ENCODE data around the gene TMEM106C. TPM values are rescaled to one million over a fixed set of nuclear protein-coding genes. Genes with fewer than 3 reads are reported as not detected.
A peak's percentile ranks its signal among the peaks of the same experiment; 100 is the strongest.

Gene TMEM106C
- total and polyA plus RNA-seq, 4 donors, result 76.4 to 120 (median 102) TPM

DNA sequence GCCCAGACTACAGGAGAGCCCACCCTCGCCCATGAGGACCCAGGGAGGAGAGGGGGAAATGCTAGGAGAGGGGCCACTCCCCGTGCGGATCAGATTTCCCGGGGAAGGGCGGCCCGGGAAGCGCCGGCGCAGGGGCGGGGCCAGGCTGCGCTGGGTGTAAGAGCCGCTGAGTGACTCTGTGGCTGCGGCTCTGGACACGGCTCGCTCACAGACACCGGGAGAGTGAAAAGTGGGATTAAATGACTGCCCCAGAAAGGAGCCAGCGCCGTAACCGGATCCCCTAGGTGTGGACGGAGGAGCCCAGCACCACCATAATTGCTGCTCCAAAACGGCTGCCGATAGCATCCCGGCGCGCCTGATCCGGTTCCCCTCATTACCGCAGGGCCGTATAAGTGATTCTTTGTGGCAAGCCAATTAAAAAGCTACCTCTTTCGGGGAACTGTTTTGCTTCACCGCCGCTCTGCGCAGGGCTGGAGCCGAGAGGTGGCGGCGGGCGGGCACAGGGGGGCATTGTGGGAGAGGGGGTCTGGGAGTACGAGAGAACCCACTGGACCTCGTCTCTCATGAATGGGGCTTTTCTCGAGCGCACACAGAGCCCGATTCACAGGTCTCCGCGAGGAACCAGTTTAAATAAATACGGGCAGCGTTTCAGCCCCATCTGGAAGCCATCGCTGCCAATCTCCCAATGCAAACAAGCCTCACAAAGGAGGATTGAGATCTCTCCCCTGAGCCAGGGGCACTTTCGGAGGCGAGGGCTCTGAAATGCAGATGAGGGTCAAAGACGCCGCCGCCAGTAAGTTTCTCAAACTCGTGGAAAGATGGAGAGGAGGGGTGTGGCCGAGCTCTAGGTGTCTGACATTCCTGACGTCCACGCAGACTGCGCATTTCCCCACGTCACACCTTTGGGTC is 38.4 kb downstream of the TMEM106C start:
- H3K4me1 ChIP-seq (ENCODE audit: control insufficient read depth, insufficient read depth, low read length), result peaks cover 58% of the 10 kb centered on the region
- peak in 3 of 6 donors; percentile 42 to 89 (median 81) for DNase-seq (ENCODE audit: low read depth in 4 of 6, low spot score in 6 of 6)
- peak overlapping the region; percentile 83 for H3K27ac ChIP-seq (ENCODE audit: low read depth, low read length)
- H3K36me3 ChIP-seq (ENCODE audit: control insufficient read depth, insufficient read depth, low read length), result no peaks in the 10 kb centered on the region
- peaks cover 92% of the 10 kb centered on the region for H3K27me3 ChIP-seq (ENCODE audit: control insufficient read depth, insufficient read depth, low read length)
- 0% methylated on average over 52 of the region's 57 CpGs for WGBS (ENCODE audit: insufficient coverage)
- H3K4me3 ChIP-seq (ENCODE audit: low read depth, low read length), result peak overlapping the region; percentile 54
- no peaks in the 10 kb centered on the region for H3K9me3 ChIP-seq (ENCODE audit: control insufficient read depth, insufficient read depth, low read length)

GRCh38 chr12:48002414-48002730 is 39.0 kb downstream of the TMEM106C start:
- Histone ChIP-seq H3K27ac (ENCODE audit: low read depth, low read length) (peak overlapping the region; percentile 83), H3K4me3 (ENCODE audit: low read depth, low read length) (peak overlapping the region; percentile 54), H3K9me3 (ENCODE audit: control insufficient read depth, insufficient read depth, low read length) (no peaks in the 10 kb centered on the region), H3K36me3 (ENCODE audit: control insufficient read depth, insufficient read depth, low read length) (no peaks in the 10 kb centered on the region), H3K4me1 (ENCODE audit: control insufficient read depth, insufficient read depth, low read length) (peaks cover 55% of the 10 kb centered on the region), H3K27me3 (ENCODE audit: control insufficient read depth, insufficient read depth, low read length) (peaks cover 95% of the 10 kb centered on the region)
- whole genome bisulfite sequencing (ENCODE audit: insufficient coverage), result 3% methylated on average over 6 of the region's 13 CpGs
- DNase-seq (ENCODE audit: low read depth in 4 of 6, low spot score in 6 of 6), result no peak

- Histone ChIP-seq H3K27me3 (ENCODE audit: control insufficient read depth, insufficient read depth, low read length) (peaks cover 91% of the 10 kb centered on the region), H3K4me3 (ENCODE audit: low read depth, low read length) (peak overlapping the region; percentile 54), H3K9me3 (ENCODE audit: control insufficient read depth, insufficient read depth, low read length) (no peaks in the 10 kb centered on the region), H3K36me3 (ENCODE audit: control insufficient read depth, insufficient read depth, low read length) (no peaks in the 10 kb centered on the region), H3K27ac (ENCODE audit: low read depth, low read length) (peak overlapping the region; percentile 83), H3K4me1 (ENCODE audit: control insufficient read depth, insufficient read depth, low read length) (peaks cover 51% of the 10 kb centered on the region)
- DNase-seq (ENCODE audit: low read depth in 4 of 6, low spot score in 6 of 6), result peak in 2 of 6 donors; percentile 25 to 42
- WGBS (ENCODE audit: insufficient coverage), result under 1% methylated on average over 20 of the region's 26 CpGs
Observed at GRCh38 chr12:48002773-48003218, 39.4 kb downstream of the TMEM106C start.

DNA sequence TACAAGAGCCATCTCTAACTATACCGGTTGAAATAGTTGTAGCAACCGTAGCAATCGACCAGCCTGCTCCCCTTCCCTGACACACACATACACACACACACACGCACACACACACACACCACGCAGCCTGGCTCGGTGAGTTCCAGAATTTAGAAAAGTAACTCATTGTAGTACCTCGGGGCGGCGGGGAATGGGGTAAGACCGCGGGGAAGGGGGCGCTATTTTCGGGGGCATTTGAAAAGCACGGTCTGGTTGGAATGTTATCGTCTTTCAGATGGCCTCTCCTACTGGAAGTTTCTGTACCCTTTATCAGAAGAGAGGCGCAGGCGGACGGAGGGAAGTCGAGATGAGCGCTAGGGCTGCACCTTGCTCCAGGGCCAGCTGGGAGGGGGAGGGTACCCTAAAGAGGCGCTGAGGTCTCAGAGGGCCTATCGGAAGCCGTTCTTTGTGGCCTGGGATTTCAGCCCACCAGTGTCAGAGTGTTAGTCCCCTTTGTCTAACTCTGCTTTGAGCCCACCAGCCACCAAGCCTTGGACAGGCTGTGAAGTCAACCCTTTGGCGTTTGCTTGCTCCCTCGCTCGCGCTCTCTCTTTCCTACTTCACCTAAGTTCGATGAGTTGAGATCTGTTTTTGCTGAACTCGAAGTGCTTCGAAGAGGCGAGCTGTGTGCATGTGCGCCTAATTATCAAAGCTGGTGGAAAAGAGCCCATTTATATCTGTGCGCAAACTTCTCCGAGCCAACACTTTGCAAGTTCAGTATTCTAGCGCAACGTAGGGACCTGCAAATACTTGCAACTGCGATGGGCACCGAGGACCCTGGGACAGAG is 40.0 kb downstream of the TMEM106C start:
- Histone ChIP-seq H3K4me3 (ENCODE audit: low read depth, low read length) (peak overlapping the region; percentile 54), H3K27ac (ENCODE audit: low read depth, low read length) (peak overlapping the region; percentile 83), H3K4me1 (ENCODE audit: control insufficient read depth, insufficient read depth, low read length) (peaks cover 50% of the 10 kb centered on the region), H3K27me3 (ENCODE audit: control insufficient read depth, insufficient read depth, low read length) (peaks cover 87% of the 10 kb centered on the region), H3K9me3 (ENCODE audit: control insufficient read depth, insufficient read depth, low read length) (no peaks in the 10 kb centered on the region), H3K36me3 (ENCODE audit: control insufficient read depth, insufficient read depth, low read length) (no peaks in the 10 kb centered on the region)
- peak in 2 of 6 donors; percentile 6 to 55 for DNase-seq (ENCODE audit: low read depth in 4 of 6, low spot score in 6 of 6)
- WGBS (ENCODE audit: insufficient coverage), result 10% methylated on average over 32 of the region's 38 CpGs

DNA sequence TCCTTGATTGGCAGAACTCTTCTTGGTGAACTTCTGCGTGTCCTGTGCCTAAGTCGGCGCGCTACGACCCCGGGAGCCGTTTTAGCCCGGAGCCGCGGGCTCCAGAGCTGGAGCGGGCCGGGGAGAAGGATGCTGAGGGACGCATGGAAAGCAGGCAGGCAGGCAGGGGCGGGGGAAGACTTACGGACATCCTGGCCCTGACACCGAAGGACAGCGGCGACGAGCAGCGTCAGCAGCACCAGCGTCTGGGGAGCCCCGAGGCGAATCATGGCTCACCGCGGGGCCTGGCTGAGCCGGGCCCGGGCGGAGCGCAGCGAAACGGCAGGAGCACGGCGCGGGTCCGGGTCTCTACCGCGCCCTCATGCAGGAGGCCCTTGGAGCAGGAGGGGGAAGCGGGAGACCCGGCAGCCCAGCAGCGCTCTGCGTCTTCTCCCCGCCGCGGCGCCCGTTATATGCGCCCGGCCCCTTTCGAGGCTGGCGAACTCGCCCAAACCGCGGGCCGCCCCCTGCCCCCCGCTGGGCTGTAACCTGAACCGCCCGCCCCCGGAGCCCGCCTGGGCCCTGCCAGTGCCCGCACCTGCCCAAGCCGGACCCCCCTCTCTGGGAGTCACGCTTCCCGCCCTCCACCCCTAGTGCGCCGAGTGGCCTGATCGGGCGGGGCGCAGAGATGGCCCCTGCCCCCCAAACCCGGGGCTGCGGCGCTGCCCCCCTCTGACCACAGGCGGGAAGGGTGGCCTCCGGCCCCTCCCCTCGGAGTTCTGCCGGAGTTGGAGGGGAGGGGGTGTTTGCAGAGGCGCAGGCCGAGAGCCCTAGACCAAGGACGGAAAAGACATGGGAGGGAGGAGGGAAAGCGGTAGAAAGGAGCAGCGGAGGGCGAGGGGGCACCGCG is 40.9 kb downstream of the TMEM106C start, which contains the start of gene COL2A1:
Gene COL2A1, minus strand, starts transcription at position 424 of the 889 bp plus-strand sequence. Its CDS starts 155 bp downstream, at position 269.
- under 1% methylated on average over 79 of the region's 83 CpGs for WGBS (ENCODE audit: insufficient coverage)
- DNase-seq (ENCODE audit: low read depth in 4 of 6, low spot score in 6 of 6), result peak in 2 of 6 donors; percentile 54 to 56
- H3K4me3 ChIP-seq (ENCODE audit: low read depth, low read length), result peak within 1 kb of the TSS; percentile 54
- no peaks in the 10 kb centered on the region for H3K36me3 ChIP-seq (ENCODE audit: control insufficient read depth, insufficient read depth, low read length)
- H3K27ac ChIP-seq (ENCODE audit: low read depth, low read length), result peak within 1 kb of the TSS; percentile 83
- H3K9me3 ChIP-seq (ENCODE audit: control insufficient read depth, insufficient read depth, low read length), result no peaks in the 10 kb centered on the region
- peaks cover 50% of the 10 kb centered on the region for H3K4me1 ChIP-seq (ENCODE audit: control insufficient read depth, insufficient read depth, low read length)
- H3K27me3 ChIP-seq (ENCODE audit: control insufficient read depth, insufficient read depth, low read length), result peaks cover 83% of the 10 kb centered on the region

- Histone ChIP-seq H3K4me3 (ENCODE audit: low read depth, low read length) (peak overlapping the region; percentile 54), H3K4me1 (ENCODE audit: control insufficient read depth, insufficient read depth, low read length) (peaks cover 50% of the 10 kb centered on the region), H3K9me3 (ENCODE audit: control insufficient read depth, insufficient read depth, low read length) (no peaks in the 10 kb centered on the region), H3K36me3 (ENCODE audit: control insufficient read depth, insufficient read depth, low read length) (no peaks in the 10 kb centered on the region), H3K27ac (ENCODE audit: low read depth, low read length) (no peak overlapping the region), H3K27me3 (ENCODE audit: control insufficient read depth, insufficient read depth, low read length) (peaks cover 76% of the 10 kb centered on the region)
- DNase-seq (ENCODE audit: low read depth in 4 of 6, low spot score in 6 of 6), result peak in 1 of 6 donors; percentile 5
- 28% methylated on average over 27 of the region's 30 CpGs for WGBS (ENCODE audit: insufficient coverage)
Observed at GRCh38 chr12:48005001-48005749, 41.8 kb downstream of the TMEM106C start.

DNA sequence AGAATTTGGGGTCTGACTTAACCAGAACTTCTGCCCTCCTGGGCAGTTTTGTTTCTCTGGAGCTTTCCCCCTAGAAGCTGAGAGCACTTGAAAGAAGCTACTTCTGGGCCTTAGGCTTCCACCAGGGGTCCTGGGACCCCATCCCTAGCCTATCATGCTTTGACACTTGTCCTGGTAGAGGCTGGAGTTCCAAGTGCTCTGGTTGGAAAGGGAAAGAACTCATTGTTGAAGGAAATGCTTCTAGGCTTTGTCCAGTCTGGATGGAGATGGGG is 42.3 kb downstream of the TMEM106C start:
- peaks cover 74% of the 10 kb centered on the region for H3K27me3 ChIP-seq (ENCODE audit: control insufficient read depth, insufficient read depth, low read length)
- H3K27ac ChIP-seq (ENCODE audit: low read depth, low read length), result no peak overlapping the region
- no peaks in the 10 kb centered on the region for H3K9me3 ChIP-seq (ENCODE audit: control insufficient read depth, insufficient read depth, low read length)
- H3K36me3 ChIP-seq (ENCODE audit: control insufficient read depth, insufficient read depth, low read length), result no peaks in the 10 kb centered on the region
- peaks cover 49% of the 10 kb centered on the region for H3K4me1 ChIP-seq (ENCODE audit: control insufficient read depth, insufficient read depth, low read length)
- H3K4me3 ChIP-seq (ENCODE audit: low read depth, low read length), result no peak overlapping the region
- no peak for DNase-seq (ENCODE audit: low read depth in 4 of 6, low spot score in 6 of 6)

- no peak for DNase-seq (ENCODE audit: low read depth in 4 of 6, low spot score in 6 of 6)
- H3K4me1 ChIP-seq (ENCODE audit: control insufficient read depth, insufficient read depth, low read length), result peaks cover 33% of the 10 kb centered on the region
- H3K27me3 ChIP-seq (ENCODE audit: control insufficient read depth, insufficient read depth, low read length), result peaks cover 59% of the 10 kb centered on the region
- no peak overlapping the region for H3K4me3 ChIP-seq (ENCODE audit: low read depth, low read length)
- H3K27ac ChIP-seq (ENCODE audit: low read depth, low read length), result no peak overlapping the region
- no peaks in the 10 kb centered on the region for H3K36me3 ChIP-seq (ENCODE audit: control insufficient read depth, insufficient read depth, low read length)
- WGBS (ENCODE audit: insufficient coverage), result no CpG with 5 or more reads among the region's 4 CpGs
- H3K9me3 ChIP-seq (ENCODE audit: control insufficient read depth, insufficient read depth, low read length), result no peaks in the 10 kb centered on the region
Observed at GRCh38 chr12:48007206-48007605, 43.8 kb downstream of the TMEM106C start.
